SK-N-SH treated with all-trans-retinoic acid at 6 μM for 48 hours (cell line): Measurements from ENCODE around the gene ABCC1.

Experiments used
- ATAC-seq: fragments of 200-7000 bp; cut with Tn5 transposase; 3 replicates; pipeline ENCODE4 v1.9.1; 2020; ENCODE audit warnings: mild to moderate bottlenecking, moderate library complexity
- ARNTL ChIP-seq: fragments of 450-650 bp; formaldehyde crosslinking; IDR thresholded peaks from 2 replicates; pipeline ENCODE4 v1.5.0; 2020; ENCODE audit warnings: low read depth, mild to moderate bottlenecking, moderate library complexity, borderline replicate concordance
- BACH2 ChIP-seq: fragments of 250-450 bp; sonication (Bioruptor Pico); IDR thresholded peaks from 2 replicates; pipeline ENCODE4 v1.9.0; 2021; ENCODE audit warnings: mild to moderate bottlenecking, borderline replicate concordance
- ESRRG ChIP-seq: fragments of 250-450 bp; sonication (Bioruptor Pico); IDR thresholded peaks from 2 replicates; pipeline ENCODE4 v1.6.1; 2021; ENCODE audit warnings: mild to moderate bottlenecking
- GLIS3 ChIP-seq: fragments of 250-450 bp; sonication (Bioruptor Pico); IDR thresholded peaks from 2 replicates; pipeline ENCODE4 v1.5.0; 2020; ENCODE audit warnings: mild to moderate bottlenecking, moderate library complexity
- ISL1 ChIP-seq: fragments of 250-450 bp; sonication (Bioruptor Pico); IDR thresholded peaks from 2 replicates; pipeline ENCODE4 v2.1.2; 2022; ENCODE audit warnings: mild to moderate bottlenecking, moderate library complexity
- OSR1 ChIP-seq: fragments of 250-450 bp; sonication (Bioruptor Pico); IDR thresholded peaks from 2 replicates; pipeline ENCODE4 v1.8.0; 2022; ENCODE audit warnings: moderate library complexity, mild to moderate bottlenecking, inconsistent platforms
- PPARA ChIP-seq: fragments of 250-450 bp; sonication (Bioruptor Pico); IDR thresholded peaks from 2 replicates; pipeline ENCODE4 v1.5.0; 2020; ENCODE audit warnings: mild to moderate bottlenecking, borderline replicate concordance
- RARB ChIP-seq: fragments of 250-450 bp; sonication (Bioruptor Pico); IDR thresholded peaks from 2 replicates; pipeline ENCODE4 v1.8.0; 2021; ENCODE audit warnings: mild to moderate bottlenecking, moderate library complexity
- SNAI2 ChIP-seq: fragments of 250-450 bp; sonication (Bioruptor Pico); IDR thresholded peaks from 2 replicates; pipeline ENCODE4 v1.5.0; 2020; ENCODE audit warnings: mild to moderate bottlenecking, moderate library complexity
- TCF4 ChIP-seq: fragments of 250-450 bp; sonication (Bioruptor Pico); IDR thresholded peaks from 2 replicates; pipeline ENCODE4 v1.8.0; 2021; ENCODE audit warnings: mild to moderate bottlenecking, moderate library complexity, borderline replicate concordance
- TOX ChIP-seq: fragments of 250-450 bp; sonication (Bioruptor Pico); IDR thresholded peaks from 2 replicates; pipeline ENCODE4 v1.8.0; 2021; ENCODE audit warnings: mild to moderate bottlenecking, moderate library complexity, borderline replicate concordance
- ZC3H10 ChIP-seq: fragments of 250-450 bp; sonication (Bioruptor Pico); IDR thresholded peaks from 2 replicates; pipeline ENCODE4 v1.5.1; 2021; ENCODE audit warnings: mild to moderate bottlenecking, moderate library complexity
- ZFP3 ChIP-seq: fragments of 250-450 bp; sonication (Bioruptor Pico); IDR thresholded peaks from 2 replicates; pipeline ENCODE4 v1.5.0; 2020; ENCODE audit warnings: mild to moderate bottlenecking, moderate library complexity
- ZFP30 ChIP-seq: fragments of 450-650 bp; formaldehyde crosslinking; IDR thresholded peaks from 2 replicates; pipeline ENCODE4 v1.5.0; 2022; ENCODE audit warnings: mild to moderate bottlenecking, moderate library complexity
- ZNF565 ChIP-seq: fragments of 450-650 bp; formaldehyde crosslinking; conservative IDR thresholded peaks from 2 replicates; pipeline ENCODE4 v1.5.0; 2020; ENCODE audit warnings: low read depth, mild to moderate bottlenecking, moderate library complexity
- TF ChIP-seq, protein P1 (sequence below): fragments of 250-450 bp; sonication (Bioruptor Pico); IDR thresholded peaks from 2 replicates; pipeline ENCODE4 v1.8.0; 2021; ENCODE audit warnings: low read depth, mild to moderate bottlenecking, moderate library complexity, borderline replicate concordance
- TF ChIP-seq, protein P2 (sequence below): fragments of 250-450 bp; sonication (Bioruptor Pico); IDR thresholded peaks from 2 replicates; pipeline ENCODE4 v1.8.0; 2020; ENCODE audit warnings: mild to moderate bottlenecking, moderate library complexity, borderline replicate concordance
- TF ChIP-seq, protein P3 (sequence below): fragments of 250-450 bp; sonication (Bioruptor Pico); IDR thresholded peaks from 2 replicates; pipeline ENCODE4 v1.5.1; 2021; ENCODE audit warnings: mild to moderate bottlenecking, moderate library complexity
- TF ChIP-seq, protein P4 (sequence below): fragments of 250-450 bp; sonication (Bioruptor Pico); IDR thresholded peaks from 2 replicates; pipeline ENCODE4 v1.5.1; 2020; ENCODE audit warnings: low read depth, mild to moderate bottlenecking, moderate library complexity
- TF ChIP-seq, protein P5 (sequence below): fragments of 250-450 bp; sonication (Bioruptor Pico); IDR thresholded peaks from 2 replicates; pipeline ENCODE4 v1.5.0; 2020; ENCODE audit warnings: mild to moderate bottlenecking, moderate library complexity

Gene ABCC1

DNA sequence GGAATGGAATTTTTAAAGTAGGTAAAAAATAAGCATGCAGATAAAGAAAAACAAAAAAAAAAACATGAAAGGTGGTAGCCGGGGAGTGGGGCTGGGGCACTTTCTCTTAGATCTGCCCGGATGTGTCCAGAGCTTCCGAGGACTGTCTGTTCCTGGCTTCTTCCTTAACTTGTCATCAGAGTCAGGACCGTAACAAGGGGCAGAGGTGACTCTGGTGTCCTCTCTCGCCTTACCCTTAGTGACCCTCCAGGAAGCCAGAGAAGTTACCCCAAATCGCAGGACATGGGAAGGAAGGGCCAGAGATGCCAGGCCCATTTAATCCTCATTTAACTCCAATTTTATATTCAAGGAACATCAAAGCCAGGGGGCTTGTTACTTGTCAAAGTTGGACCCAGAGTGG, 158.4 kb downstream of the ABCC1 start:
- no peak for ATAC-seq
- TF ChIP-seq RARB (CRISPR knock-in tag) = no peak
- no peak for TF ChIP-seq TCF4 (CRISPR knock-in tag)
- TF ChIP-seq BACH2 (CRISPR knock-in tag) = no peak
- TF ChIP-seq, protein P1, sequence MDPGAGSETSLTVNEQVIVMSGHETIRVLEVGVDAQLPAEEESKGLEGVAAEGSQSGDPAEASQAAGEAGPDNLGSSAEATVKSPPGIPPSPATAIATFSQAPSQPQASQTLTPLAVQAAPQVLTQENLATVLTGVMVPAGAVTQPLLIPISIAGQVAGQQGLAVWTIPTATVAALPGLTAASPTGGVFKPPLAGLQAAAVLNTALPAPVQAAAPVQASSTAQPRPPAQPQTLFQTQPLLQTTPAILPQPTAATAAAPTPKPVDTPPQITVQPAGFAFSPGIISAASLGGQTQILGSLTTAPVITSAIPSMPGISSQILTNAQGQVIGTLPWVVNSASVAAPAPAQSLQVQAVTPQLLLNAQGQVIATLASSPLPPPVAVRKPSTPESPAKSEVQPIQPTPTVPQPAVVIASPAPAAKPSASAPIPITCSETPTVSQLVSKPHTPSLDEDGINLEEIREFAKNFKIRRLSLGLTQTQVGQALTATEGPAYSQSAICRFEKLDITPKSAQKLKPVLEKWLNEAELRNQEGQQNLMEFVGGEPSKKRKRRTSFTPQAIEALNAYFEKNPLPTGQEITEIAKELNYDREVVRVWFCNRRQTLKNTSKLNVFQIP (CRISPR knock-in tag) = no peak
- TF ChIP-seq, all 23 proteins: peak for 0

DNA sequence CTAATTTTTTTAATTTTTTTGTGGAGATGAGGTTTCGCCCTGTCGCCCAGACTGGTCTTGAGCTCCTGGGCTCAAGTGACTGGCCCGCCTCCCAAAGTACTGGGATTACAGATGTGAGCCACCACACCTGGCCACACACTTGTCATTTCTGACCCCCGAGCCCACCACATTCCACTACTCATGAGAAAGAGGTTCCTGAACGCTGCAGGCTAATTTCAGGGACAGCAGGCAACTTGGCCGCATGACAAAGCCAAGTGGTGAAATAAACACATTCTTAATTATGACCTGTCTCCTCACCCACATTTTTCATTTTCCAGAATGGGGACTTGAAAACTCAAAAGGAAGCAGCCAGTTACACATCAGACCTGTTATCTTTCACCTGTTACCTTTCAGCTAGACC, 159.3 kb downstream of the ABCC1 start:
- ATAC-seq = no peak
- TF ChIP-seq ESRRG (CRISPR knock-in tag) (no peak), ZC3H10 (CRISPR knock-in tag) (no peak), SNAI2 (CRISPR knock-in tag) (no peak), TOX (CRISPR knock-in tag) (no peak), BACH2 (CRISPR knock-in tag) (no peak), ZFP30 (no peak), ZFP3 (CRISPR knock-in tag) (no peak), ISL1 (CRISPR knock-in tag) (no peak), OSR1 (no peak), GLIS3 (no peak), ZNF565 (CRISPR knock-in tag) (no peak), TCF4 (CRISPR knock-in tag) (no peak), ARNTL (CRISPR knock-in tag) (no peak), PPARA (CRISPR knock-in tag) (no peak), RARB (CRISPR knock-in tag) (no peak)
- TF ChIP-seq, protein P1 (CRISPR knock-in tag) = no peak
- TF ChIP-seq, protein P2, sequence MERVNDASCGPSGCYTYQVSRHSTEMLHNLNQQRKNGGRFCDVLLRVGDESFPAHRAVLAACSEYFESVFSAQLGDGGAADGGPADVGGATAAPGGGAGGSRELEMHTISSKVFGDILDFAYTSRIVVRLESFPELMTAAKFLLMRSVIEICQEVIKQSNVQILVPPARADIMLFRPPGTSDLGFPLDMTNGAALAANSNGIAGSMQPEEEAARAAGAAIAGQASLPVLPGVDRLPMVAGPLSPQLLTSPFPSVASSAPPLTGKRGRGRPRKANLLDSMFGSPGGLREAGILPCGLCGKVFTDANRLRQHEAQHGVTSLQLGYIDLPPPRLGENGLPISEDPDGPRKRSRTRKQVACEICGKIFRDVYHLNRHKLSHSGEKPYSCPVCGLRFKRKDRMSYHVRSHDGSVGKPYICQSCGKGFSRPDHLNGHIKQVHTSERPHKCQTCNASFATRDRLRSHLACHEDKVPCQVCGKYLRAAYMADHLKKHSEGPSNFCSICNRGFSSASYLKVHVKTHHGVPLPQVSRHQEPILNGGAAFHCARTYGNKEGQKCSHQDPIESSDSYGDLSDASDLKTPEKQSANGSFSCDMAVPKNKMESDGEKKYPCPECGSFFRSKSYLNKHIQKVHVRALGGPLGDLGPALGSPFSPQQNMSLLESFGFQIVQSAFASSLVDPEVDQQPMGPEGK (CRISPR knock-in tag) = no peak
- TF ChIP-seq, protein P3, sequence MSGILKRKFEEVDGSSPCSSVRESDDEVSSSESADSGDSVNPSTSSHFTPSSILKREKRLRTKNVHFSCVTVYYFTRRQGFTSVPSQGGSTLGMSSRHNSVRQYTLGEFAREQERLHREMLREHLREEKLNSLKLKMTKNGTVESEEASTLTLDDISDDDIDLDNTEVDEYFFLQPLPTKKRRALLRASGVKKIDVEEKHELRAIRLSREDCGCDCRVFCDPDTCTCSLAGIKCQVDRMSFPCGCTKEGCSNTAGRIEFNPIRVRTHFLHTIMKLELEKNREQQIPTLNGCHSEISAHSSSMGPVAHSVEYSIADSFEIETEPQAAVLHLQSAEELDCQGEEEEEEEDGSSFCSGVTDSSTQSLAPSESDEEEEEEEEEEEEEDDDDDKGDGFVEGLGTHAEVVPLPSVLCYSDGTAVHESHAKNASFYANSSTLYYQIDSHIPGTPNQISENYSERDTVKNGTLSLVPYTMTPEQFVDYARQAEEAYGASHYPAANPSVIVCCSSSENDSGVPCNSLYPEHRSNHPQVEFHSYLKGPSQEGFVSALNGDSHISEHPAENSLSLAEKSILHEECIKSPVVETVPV (CRISPR knock-in tag) = no peak
- TF ChIP-seq, protein P4, sequence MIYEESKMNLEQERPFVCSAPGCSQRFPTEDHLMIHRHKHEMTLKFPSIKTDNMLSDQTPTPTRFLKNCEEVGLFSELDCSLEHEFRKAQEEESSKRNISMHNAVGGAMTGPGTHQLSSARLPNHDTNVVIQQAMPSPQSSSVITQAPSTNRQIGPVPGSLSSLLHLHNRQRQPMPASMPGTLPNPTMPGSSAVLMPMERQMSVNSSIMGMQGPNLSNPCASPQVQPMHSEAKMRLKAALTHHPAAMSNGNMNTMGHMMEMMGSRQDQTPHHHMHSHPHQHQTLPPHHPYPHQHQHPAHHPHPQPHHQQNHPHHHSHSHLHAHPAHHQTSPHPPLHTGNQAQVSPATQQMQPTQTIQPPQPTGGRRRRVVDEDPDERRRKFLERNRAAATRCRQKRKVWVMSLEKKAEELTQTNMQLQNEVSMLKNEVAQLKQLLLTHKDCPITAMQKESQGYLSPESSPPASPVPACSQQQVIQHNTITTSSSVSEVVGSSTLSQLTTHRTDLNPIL = no peak
- TF ChIP-seq, protein P5, sequence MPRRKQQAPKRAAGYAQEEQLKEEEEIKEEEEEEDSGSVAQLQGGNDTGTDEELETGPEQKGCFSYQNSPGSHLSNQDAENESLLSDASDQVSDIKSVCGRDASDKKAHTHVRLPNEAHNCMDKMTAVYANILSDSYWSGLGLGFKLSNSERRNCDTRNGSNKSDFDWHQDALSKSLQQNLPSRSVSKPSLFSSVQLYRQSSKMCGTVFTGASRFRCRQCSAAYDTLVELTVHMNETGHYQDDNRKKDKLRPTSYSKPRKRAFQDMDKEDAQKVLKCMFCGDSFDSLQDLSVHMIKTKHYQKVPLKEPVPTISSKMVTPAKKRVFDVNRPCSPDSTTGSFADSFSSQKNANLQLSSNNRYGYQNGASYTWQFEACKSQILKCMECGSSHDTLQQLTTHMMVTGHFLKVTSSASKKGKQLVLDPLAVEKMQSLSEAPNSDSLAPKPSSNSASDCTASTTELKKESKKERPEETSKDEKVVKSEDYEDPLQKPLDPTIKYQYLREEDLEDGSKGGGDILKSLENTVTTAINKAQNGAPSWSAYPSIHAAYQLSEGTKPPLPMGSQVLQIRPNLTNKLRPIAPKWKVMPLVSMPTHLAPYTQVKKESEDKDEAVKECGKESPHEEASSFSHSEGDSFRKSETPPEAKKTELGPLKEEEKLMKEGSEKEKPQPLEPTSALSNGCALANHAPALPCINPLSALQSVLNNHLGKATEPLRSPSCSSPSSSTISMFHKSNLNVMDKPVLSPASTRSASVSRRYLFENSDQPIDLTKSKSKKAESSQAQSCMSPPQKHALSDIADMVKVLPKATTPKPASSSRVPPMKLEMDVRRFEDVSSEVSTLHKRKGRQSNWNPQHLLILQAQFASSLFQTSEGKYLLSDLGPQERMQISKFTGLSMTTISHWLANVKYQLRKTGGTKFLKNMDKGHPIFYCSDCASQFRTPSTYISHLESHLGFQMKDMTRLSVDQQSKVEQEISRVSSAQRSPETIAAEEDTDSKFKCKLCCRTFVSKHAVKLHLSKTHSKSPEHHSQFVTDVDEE (CRISPR knock-in tag) = no peak
- TF ChIP-seq, all 23 proteins: peak for 0
